ENCODE data around the gene CDX4. TPM values are rescaled to one million over a fixed set of nuclear protein-coding genes. Genes with fewer than 3 reads are reported as not detected.

Gene CDX4
- total and polyA plus RNA-seq, 2 experiments from 2014 or later: 2.0 to 2.7 TPM

DNA sequence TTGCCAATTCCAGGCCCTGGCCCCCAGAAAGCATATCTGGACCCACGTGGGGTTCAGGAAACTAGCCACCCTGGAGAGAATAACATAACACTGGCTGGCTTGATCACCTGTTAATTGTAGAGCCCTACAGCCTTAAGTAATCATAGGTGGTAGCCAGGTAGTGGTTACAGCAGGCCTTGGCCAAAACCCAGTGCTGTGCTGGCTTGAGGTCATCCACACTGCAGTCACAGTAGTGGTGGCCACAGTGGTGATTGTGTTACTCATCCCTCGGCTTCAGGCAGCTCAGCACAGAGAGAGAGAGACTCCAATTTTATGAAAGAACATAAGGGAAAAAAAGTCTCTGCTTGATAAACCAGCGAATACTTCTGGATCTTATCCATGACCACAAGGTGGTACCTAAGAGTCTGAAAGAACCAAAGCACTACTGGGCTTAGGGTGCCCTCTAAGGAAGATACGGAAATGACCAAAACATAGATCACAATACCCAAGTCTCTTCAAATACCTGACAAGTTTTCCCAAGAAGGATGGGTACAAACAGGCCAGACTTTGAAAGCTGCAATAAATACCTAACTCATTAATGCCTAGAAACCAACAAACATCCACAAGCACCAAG, 46.6 kb upstream of the CDX4 start:
- H3K4me1 Mint-ChIP-seq: no peaks in the 10 kb centered on the region; the same call in 2 of the 3 replicates

DNA sequence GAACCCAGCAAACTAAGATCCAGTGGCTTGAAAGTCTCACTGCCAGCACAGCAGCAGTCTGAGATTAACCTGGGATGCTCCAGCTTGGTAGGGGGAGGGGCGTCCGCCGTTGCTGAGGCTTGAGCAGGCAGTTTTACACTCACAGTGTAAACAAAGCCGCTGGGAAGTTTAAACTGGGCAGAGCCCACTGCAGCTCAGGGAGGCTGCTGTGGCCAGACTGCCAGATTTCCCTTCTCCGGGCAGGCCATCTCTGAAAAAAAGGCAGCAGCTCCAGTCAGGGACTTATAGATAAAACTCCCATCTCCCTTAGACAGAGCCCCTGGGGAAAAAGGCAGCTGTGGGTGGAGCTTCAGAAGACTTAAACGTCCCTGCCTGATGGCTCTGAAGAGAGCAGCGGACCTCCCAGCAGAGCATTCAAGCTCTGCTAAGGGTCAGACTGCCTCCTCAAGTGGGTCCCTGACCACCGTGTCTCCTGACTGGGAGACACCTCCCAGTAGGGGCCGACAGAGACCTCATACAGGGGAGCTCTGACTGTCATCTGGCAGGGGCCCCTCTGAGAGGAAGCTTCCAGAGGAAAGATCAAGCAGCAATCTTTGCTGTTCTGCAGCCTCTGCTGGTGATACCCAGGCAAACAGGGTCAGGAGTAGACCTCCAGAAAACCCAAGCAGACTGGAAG, 45.1 kb upstream of the CDX4 start:
- Histone ChIP-seq H3K79me2 (replicated peaks; ENCODE audit: insufficient read depth) (no peaks in the 10 kb centered on the region), H3K4me1 (ENCODE audit: insufficient read depth) (no peaks in the 10 kb centered on the region), H4K20me1 (replicated peaks; ENCODE audit: insufficient read depth) (no peaks in the 10 kb centered on the region), H3F3A (replicated peaks; ENCODE audit: low read depth) (no peaks in the 10 kb centered on the region), H3K4me2 (no peak overlapping the region), H3K4me3 (no peak overlapping the region), H2AFZ (no peak overlapping the region), H3K9me2 (ENCODE audit: insufficient read depth) (no peaks in the 10 kb centered on the region), H3K27me3 (ENCODE audit: insufficient read depth) (no peaks in the 10 kb centered on the region), H3K27ac (ENCODE audit: low read depth) (no peak overlapping the region), H3K36me3 (ENCODE audit: insufficient read depth) (no peaks in the 10 kb centered on the region)
- peak; percentile 20 for DNase-seq (ENCODE audit: low spot score)
- H3K9me3 Mint-ChIP-seq: peaks cover 6% of the 10 kb centered on the region; the same call in 2 of the 3 replicates
- H3K36me3 Mint-ChIP-seq (ENCODE audit: low read depth): no peaks in the 10 kb centered on the region
- no peak overlapping the region for H3K27ac Mint-ChIP-seq
- ATAC-seq: peak; percentile 46; the same call in 2 of the 3 replicates
- no peaks in the 10 kb centered on the region; the same call in 2 of the 3 replicates for H3K4me1 Mint-ChIP-seq
- no peak for TF ChIP-seq CREB1 (CRISPR knock-in tag; IDR thresholded peaks at IDR 0.05; ENCODE audit: low read depth)
- TF ChIP-seq, protein P1, sequence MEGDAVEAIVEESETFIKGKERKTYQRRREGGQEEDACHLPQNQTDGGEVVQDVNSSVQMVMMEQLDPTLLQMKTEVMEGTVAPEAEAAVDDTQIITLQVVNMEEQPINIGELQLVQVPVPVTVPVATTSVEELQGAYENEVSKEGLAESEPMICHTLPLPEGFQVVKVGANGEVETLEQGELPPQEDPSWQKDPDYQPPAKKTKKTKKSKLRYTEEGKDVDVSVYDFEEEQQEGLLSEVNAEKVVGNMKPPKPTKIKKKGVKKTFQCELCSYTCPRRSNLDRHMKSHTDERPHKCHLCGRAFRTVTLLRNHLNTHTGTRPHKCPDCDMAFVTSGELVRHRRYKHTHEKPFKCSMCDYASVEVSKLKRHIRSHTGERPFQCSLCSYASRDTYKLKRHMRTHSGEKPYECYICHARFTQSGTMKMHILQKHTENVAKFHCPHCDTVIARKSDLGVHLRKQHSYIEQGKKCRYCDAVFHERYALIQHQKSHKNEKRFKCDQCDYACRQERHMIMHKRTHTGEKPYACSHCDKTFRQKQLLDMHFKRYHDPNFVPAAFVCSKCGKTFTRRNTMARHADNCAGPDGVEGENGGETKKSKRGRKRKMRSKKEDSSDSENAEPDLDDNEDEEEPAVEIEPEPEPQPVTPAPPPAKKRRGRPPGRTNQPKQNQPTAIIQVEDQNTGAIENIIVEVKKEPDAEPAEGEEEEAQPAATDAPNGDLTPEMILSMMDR (conservative IDR thresholded peaks at IDR 0.05; ENCODE audit: low read depth in 2 of 2): peak; percentile 18 to 55; a peak in 2 of 4 replicates
- no peak for TF ChIP-seq NANOG (IDR thresholded peaks at IDR 0.05; ENCODE audit: borderline replicate concordance)
- no peak overlapping the region for H3K4me3 Mint-ChIP-seq
- peaks cover 2% of the 10 kb centered on the region for H3K27me3 Mint-ChIP-seq (ENCODE audit: insufficient read depth, low read depth, poor library complexity)

More for the DNA sequence above, 46.6 kb upstream of the CDX4 start:
- Histone ChIP-seq H3K79me2 (replicated peaks; ENCODE audit: insufficient read depth) (no peaks in the 10 kb centered on the region), H2AFZ (no peak overlapping the region), H4K20me1 (replicated peaks; ENCODE audit: insufficient read depth) (no peaks in the 10 kb centered on the region), H3K4me1 (ENCODE audit: insufficient read depth) (no peaks in the 10 kb centered on the region), H3K27me3 (ENCODE audit: insufficient read depth) (no peaks in the 10 kb centered on the region), H3K27ac (ENCODE audit: low read depth) (no peak overlapping the region), H3K9me2 (ENCODE audit: insufficient read depth) (no peaks in the 10 kb centered on the region), H3K4me2 (no peak overlapping the region), H3K36me3 (ENCODE audit: insufficient read depth) (no peaks in the 10 kb centered on the region), H3F3A (replicated peaks; ENCODE audit: low read depth) (no peaks in the 10 kb centered on the region), H3K4me3 (no peak overlapping the region)
- H3K36me3 Mint-ChIP-seq (ENCODE audit: low read depth): no peaks in the 10 kb centered on the region
- no peak overlapping the region for H3K4me3 Mint-ChIP-seq
- TF ChIP-seq ZNF114 (CRISPR knock-in tag; IDR thresholded peaks at IDR 0.05): no peak
- TF ChIP-seq, protein P1 (conservative IDR thresholded peaks at IDR 0.05; ENCODE audit: low read depth in 2 of 2): peak; percentile 31 to 52
- no peak for ATAC-seq
- peaks cover 2% of the 10 kb centered on the region for H3K27me3 Mint-ChIP-seq (ENCODE audit: insufficient read depth, low read depth, poor library complexity)
- H3K27ac Mint-ChIP-seq: no peak overlapping the region
- no peaks in the 10 kb centered on the region; the same call in 2 of the 3 replicates for H3K9me3 Mint-ChIP-seq
- peak; percentile 4 for DNase-seq (ENCODE audit: low spot score)

All from GM23338 (cell line).